GM18498 (cell line): ENCODE results near the gene CFAP210.

Experiments
- ATAC-seq: cut with Tn5 transposase; IDR thresholded peaks from one replicate; pipeline ENCODE4 v1.9.1; 2021; ENCODE audit warnings: mild to moderate bottlenecking, moderate library complexity; ENCODE audit not compliant: unreplicated experiment

The CFAP210 gene

DNA sequence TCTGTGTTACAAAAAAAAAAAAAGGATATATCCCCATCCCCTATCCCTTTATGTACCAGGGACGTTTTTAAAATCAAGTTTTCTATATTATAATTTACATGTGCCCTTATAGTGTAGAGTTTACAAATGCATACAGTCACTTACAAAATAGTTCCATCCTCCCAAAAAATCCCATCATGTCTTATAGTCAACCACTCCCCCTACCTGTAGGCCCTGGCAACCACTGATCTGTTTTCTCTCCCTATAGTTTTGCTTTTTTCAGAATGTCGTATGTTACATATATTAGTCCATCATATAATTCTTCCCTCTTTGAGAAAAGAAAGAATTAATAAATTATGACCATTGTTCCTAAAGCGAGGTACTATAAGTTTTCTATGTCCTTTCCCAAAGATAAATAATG lies 17.8 kb downstream of the CFAP210 start:
- no peak for ATAC-seq

DNA sequence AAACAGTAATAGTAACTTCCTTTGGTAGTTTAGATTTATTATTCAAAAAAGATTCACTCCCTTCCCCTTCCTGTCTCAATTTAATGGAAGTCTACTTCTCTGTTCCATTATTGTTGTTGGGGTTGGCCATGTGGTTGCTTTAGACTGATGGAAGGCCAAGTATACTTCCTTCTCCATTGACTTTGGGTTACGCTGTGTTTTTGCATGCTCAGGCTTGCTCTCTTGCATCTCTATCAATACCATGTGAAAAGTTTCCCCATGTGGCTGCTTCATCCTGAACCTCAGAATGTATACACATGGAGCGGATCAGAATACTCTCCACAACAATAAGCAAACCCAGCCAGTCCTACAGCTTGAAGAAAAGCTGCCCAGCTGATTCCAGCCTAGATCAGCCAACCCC lies 20.3 kb downstream of the CFAP210 start:
- no peak for ATAC-seq

DNA sequence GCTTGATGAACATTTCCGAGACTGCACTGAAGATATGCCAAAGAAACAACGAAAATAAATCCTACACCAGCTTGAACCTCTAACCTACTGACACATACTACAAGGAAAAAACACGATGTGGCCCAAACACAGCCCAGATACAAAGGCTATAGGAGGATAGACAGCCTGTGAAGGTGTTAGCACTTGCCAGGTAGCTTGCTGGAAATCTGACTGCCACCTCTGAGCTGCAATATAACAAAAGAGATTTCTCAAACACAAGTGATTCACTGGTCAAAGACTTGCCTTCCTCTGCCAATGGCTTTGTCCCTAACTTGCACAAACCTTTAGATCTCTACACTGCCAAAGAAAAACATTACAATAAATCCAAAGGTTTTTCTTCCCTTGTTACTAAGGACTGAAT lies 21.1 kb downstream of the CFAP210 start:
- no peak for ATAC-seq

- no peak for ATAC-seq
Measured at GRCh38 chr2:169672406-169672805, 21.8 kb downstream of the CFAP210 start.

DNA sequence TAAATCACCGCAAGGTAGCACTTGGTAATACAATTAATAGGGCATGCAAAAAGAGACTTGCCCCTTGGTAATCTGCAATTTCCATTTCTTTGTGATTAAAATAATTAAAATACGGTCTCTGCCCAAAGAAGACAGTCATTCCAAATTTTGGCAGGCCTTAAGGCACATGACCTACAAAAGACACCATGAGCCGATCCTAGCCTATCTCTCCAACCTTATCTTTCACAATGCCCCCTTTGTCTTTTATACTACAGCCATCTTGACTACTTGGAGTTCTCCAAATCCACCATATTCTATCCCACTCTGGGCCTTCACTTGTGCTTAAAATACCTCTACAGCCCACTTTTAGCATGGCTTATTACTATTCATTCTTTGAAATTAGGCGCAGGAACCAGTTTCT lies 23.3 kb downstream of the CFAP210 start:
- ATAC-seq, result no peak

DNA sequence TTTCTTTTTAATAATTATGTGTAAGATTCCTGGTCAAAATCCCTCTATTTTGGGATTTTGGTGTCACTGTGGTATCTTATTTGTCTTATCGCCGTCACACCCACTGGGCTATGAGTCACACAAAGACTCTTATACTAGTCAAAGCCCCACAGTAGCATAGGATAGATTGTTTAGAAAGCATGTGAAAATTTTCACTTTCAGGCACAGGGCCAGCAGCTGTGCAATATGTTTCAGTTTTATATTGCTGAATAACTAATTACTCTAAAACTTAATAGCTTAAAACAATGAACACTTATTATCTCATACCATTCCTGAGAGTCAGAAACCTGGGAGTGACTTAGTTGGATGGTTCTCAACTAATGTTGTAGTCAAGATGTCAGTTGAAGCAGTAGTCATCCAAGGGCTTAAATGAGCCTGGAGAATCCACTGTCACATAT lies 24.0 kb downstream of the CFAP210 start:
- ATAC-seq, result peak; percentile 93

DNA sequence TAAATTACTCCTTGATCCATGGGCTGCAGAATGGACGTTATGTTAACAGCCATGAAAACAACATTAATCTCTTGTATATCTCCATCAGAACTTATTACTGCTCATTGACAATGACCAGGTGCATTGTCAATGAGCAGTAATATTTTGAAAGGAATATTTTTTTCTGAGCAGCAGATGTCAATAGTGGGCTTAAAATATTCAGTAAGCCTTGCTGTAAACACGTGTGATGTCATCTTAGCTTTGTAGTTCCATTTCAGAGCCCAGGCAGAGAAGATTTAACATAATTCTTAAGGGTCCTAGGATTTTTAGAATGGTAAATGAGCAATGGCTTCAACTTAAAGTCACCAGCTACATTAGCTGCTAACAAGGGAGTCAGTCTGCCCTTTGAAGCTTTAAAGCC lies 26.6 kb downstream of the CFAP210 start:
- no peak for ATAC-seq

DNA sequence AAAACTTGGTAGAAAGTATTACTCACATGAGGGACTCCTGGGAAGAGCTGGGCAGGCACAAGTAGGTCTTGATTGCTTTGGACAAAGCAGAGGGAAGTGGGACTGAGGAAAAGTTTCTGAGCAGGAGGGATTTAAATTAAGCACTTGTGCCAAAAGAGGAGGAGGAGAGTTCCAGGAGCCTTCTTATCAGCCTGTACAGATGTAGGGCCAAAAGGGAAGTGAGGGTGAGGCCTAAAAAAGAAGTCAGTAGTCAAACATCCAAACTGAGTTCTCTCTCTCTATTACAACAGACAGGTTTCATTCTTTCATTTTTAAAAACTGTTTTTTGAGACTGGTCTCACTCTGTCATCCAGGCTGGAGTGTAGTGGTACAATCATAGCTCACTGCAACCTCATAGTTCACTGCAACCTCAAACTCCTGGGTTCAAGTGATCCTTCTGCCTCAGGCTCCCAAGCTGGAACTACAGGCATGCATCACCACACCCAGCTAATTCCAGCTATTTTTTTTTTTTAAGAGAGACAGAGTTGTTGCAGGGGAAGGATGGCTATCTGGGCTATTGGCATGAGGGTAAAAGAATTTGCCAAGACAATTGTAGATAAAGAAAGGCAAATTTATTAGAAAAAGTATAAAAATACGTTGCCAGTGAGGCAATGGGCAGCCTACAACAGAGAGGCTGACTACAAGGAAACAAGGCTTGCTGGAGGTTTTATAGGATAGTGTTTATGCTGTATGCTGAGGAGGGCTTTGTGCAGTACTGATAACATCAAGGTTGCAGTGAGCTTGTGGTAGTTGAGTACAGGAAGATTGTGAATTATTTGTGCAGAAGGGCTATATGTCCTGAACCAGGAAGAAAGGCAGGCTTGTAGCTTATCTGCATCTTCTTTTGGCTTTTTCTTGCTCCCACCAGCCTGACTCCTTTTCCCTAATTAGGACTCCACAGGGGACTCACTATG lies 29.0 kb downstream of the CFAP210 start:
- ATAC-seq, result no peak

GRCh38 chr2:169664600-169664977 lies 29.6 kb downstream of the CFAP210 start:
- ATAC-seq, result no peak

DNA sequence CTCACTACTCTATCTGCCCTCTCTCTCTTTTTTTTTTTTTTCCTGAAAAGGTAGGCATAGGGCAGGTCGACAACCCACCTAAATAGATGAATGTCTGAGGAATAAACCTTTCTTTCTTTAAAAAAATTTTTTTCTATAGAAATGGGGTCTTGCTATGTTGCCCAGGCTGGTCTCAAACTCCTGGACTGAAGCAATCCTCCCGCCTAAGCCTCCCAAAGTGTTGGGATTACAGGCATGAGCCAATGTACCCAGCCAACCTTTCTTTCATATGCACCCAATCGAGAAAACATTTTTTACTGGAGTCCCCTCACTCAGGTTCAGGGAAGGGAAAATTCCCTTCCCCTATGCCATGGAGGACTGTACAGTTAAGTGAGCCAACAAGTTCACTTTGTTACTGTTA lies 31.0 kb downstream of the CFAP210 start:
- ATAC-seq, result no peak

GRCh38 chr2:169662744-169663143 lies 31.5 kb downstream of the CFAP210 start:
- no peak for ATAC-seq

- ATAC-seq, result no peak
Measured at GRCh38 chr2:169661265-169661664, 32.9 kb downstream of the CFAP210 start.

DNA sequence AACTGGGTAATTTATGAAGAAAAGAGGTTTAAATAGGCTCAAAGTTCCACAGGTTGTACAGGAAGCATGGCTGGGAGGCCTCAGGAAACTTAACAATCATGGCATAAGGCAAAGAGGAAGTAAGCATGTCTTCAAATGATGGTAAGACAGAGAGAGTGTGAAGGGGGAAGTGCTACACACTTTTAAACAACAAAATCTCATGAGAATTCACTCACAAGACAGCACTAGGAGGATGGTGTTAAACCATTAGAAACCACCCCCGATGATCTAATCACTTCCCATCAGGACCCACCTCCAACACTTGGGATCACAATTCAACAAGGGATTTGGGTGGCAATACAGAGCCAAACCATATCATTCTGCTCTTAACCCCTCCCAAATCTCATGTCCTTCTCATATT lies 34.9 kb downstream of the CFAP210 start:
- ATAC-seq, result no peak

DNA sequence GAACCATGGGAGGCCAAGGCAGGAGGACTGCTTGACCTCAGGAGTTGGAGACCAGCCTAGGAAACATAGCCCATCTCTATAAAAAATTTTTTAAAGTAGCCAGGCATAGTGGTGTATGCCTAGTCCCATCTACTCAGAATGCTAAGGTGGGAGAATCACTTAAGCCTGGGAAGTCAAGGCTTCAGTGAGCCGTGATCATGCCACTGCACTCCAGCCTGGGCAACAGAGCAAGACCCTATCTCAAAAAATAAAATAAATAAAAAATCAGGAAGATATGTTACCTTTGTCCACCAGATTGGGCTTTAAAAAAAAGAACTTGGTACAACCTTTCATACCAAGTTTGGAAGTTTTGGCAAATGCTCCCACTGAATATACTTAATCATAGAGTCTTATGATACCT lies 35.3 kb downstream of the CFAP210 start:
- ATAC-seq, result no peak

DNA sequence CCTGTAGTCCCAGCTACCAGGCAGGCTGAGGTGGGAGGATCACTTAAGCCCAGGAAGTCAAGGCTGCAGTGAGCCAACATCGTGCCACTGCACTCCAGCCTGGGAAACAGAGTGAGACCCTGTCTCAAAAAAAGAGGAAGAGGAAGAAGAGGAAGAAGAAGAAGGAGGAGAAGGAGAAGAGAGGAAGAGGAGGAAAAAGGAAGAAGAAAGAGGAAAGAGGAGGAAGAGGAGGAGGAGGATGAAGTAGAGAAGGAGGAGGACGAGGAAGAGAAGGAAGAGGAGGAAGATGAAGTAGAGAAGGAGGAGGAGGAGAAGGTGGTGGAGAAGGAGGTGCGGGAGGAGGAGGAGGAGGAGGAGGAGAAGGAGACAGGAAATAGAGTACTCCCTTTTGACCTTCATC lies 38.0 kb downstream of the CFAP210 start:
- ATAC-seq, result no peak

GRCh38 chr2:169653636-169654035 lies 40.6 kb downstream of the CFAP210 start:
- no peak for ATAC-seq

GRCh38 chr2:169649278-169649677 lies 44.9 kb downstream of the CFAP210 start:
- no peak for ATAC-seq

DNA sequence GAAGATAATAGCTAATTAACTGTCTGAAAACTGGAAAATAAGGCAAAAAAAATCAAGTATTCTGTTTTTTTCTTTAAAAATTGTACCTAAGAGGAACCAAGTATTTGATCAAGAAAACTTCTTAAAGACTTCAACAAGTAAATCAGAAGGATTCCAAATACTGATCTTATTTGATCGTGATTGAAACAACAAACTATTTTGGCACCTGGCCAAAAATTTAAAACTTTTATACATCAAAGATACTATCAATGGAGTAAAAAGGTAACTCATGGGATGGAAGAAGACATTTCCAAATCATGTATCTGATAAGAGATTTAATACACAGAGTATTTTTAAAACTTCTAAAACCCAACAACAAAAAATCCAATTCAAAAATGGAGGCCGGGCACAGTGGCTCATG lies 46.7 kb downstream of the CFAP210 start:
- no peak for ATAC-seq

DNA sequence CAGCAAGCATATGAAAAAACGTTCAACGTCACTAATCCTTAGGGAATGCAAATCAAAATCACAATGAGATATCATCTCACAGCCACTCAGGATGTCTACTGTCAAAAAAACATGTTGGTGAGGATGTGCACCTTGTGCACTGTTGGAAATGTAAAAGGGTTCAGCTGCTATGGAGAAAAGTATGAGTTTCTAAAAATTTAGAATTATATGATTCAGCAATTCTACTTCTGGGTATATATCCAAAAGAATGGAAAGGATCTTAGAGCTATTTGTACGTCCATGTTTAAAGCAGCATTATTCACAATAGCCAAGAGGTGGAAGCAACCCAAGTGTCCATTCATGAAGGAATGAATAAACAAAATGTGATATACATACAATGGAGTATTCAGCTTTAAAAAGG lies 50.0 kb downstream of the CFAP210 start:
- no peak for ATAC-seq

- no peak for ATAC-seq
Measured at GRCh38 chr2:169641464-169641863, 52.7 kb downstream of the CFAP210 start.

GRCh38 chr2:169640104-169640503 lies 54.1 kb downstream of the CFAP210 start:
- no peak for ATAC-seq

DNA sequence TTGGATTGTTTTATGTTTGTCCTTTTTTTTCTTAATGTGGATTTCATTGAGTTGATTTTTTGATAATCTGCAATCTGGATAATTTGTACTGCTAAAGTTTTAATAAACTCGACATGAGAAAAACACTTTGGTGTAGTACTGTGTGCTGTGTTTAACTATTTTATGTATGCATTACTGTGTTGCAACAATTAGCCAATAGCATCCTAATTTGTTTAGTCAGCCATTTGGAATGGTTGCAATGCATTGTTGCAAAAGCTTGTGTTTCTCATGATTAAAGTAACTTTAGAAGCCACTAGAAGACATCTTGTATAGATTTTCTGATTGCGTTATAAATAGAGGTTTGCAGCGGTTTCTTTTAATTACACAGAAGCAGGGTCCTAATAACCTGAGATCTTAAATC lies 56.6 kb downstream of the CFAP210 start:
- no peak for ATAC-seq
